Hepatocyte (in vitro differentiated cells): ENCODE data around the gene MPP7. TPM values are rescaled to one million over a fixed set of nuclear protein-coding genes. Genes with fewer than 3 reads are reported as not detected.
A peak's percentile ranks its signal among the peaks of the same experiment; 100 is the strongest.

ENCODE experiments used
- DNase-seq: peaks from one replicate; pipeline ENCODE4 v3.0.0-alpha.2; 2016; ENCODE audit warnings: low spot score
- H2AFZ ChIP-seq: fragments of 200-600 bp; sonication (generic); 2 replicates; pipeline ENCODE4 v1.6.0; 2016; ENCODE audit warnings: antibody characterized with exemption, mild to moderate bottlenecking
- H3K27ac ChIP-seq: fragments of 200-600 bp; sonication (generic); 2 replicates; pipeline ENCODE4 v1.5.1; 2016; ENCODE audit warnings: mild to moderate bottlenecking
- H3K27me3 ChIP-seq: fragments of 200-600 bp; sonication (generic); 2 replicates; pipeline ENCODE4 v1.6.1; 2016
- H3K36me3 ChIP-seq: fragments of 200-600 bp; sonication (generic); replicated peaks from 2 replicates; pipeline ENCODE4 v1.5.1; 2016; ENCODE audit warnings: low read depth; ENCODE audit not compliant: insufficient read depth
- H3K4me1 ChIP-seq: fragments of 200-600 bp; sonication (generic); 2 replicates; pipeline ENCODE4 v1.5.1; 2016; ENCODE audit warnings: mild to moderate bottlenecking, moderate library complexity; ENCODE audit not compliant: insufficient read depth
- H3K4me2 ChIP-seq: fragments of 200-600 bp; sonication (generic); 2 replicates; pipeline ENCODE4 v1.6.0; 2016
- H3K4me3 ChIP-seq: fragments of 200-600 bp; sonication (generic); 2 replicates; pipeline ENCODE4 v1.5.1; 2016; ENCODE audit warnings: mild to moderate bottlenecking
- H3K79me2 ChIP-seq: fragments of 200-600 bp; sonication (generic); 2 replicates; pipeline ENCODE4 v1.6.0; 2017; ENCODE audit warnings: mild to moderate bottlenecking
- H3K9me2 ChIP-seq: fragments of 200-600 bp; sonication (generic); replicated peaks from 2 replicates; pipeline ENCODE4 v1.6.0; 2017; ENCODE audit warnings: mild to moderate bottlenecking; ENCODE audit not compliant: insufficient read depth
- H3K9me3 ChIP-seq: fragments of 200-600 bp; sonication (generic); 2 replicates; pipeline ENCODE4 v1.5.1; 2016; ENCODE audit warnings: low read depth, mild to moderate bottlenecking
- H4K20me1 ChIP-seq: fragments of 200-600 bp; sonication (generic); 2 replicates; pipeline ENCODE4 v1.6.0; 2016; ENCODE audit warnings: mild to moderate bottlenecking; ENCODE audit not compliant: insufficient read depth, poor library complexity, severe bottlenecking
- EZH2 ChIP-seq: fragments of 200-600 bp; sonication (generic); IDR thresholded peaks from 2 replicates; pipeline ENCODE4 v1.6.1; 2016; ENCODE audit warnings: antibody characterized with exemption, mild to moderate bottlenecking, borderline replicate concordance
- EZH2phosphoT487 ChIP-seq: fragments of 200-600 bp; sonication (generic); IDR thresholded peaks from one replicate; pipeline ENCODE4 v1.6.1; 2018; ENCODE audit warnings: antibody characterized with exemption, mild to moderate bottlenecking, low read depth, moderate library complexity; ENCODE audit not compliant: unreplicated experiment, severe bottlenecking
- WGBS: methylation state at CpG from one replicate; pipeline ENCODE4 v1.1.6; 2016; ENCODE audit warnings: low lambda C conversion rate; ENCODE audit errors: missing lambda C conversion rate; 5-methylcytosine and 5-hydroxymethylcytosine counted together
- polyA plus RNA-seq: library from polyadenylated mRNA; unstranded; fragments of >200 nt; fragmentation: Nextera tagmentation; extraction: Ambion mirVana; gene quantifications from 2 replicates; pipeline ENCODE4 v1.2.1, GENCODE V29; 2016
- total RNA-seq: library from RNA; depleted of rRNA; stranded (reverse); fragments of >200 nt; gene quantifications from 2 replicates; pipeline ENCODE4 v1.2.3, GENCODE V29; 2014
- TF ChIP-seq, protein P1 (sequence below): fragments of 200-600 bp; sonication (generic); IDR thresholded peaks from 2 replicates; pipeline ENCODE4 v1.5.1; 2016; ENCODE audit warnings: antibody characterized with exemption, mild to moderate bottlenecking; ENCODE audit not compliant: poor library complexity

MPP7 gene
- total and polyA plus RNA-seq, 2 experiments from 2014 or later, result 6.8 to 8.4 TPM

GRCh38 chr10:28294169-28294532, 8.7 kb downstream of the MPP7 start:
- Histone ChIP-seq H3K27ac (no peak overlapping the region), H3K79me2 (peaks cover 14% of the 10 kb centered on the region), H3K9me3 (no peaks in the 10 kb centered on the region), H3K27me3 (no peaks in the 10 kb centered on the region), H2AFZ (no peak overlapping the region), H3K4me3 (no peak overlapping the region), H3K36me3 (no peaks in the 10 kb centered on the region), H3K4me1 (no peaks in the 10 kb centered on the region), H3K9me2 (no peaks in the 10 kb centered on the region), H4K20me1 (no peaks in the 10 kb centered on the region), H3K4me2 (no peak overlapping the region)
- no peak for DNase-seq
- 91% methylated on average over 8 of the region's 8 CpGs for WGBS
- TF ChIP-seq, protein P1, sequence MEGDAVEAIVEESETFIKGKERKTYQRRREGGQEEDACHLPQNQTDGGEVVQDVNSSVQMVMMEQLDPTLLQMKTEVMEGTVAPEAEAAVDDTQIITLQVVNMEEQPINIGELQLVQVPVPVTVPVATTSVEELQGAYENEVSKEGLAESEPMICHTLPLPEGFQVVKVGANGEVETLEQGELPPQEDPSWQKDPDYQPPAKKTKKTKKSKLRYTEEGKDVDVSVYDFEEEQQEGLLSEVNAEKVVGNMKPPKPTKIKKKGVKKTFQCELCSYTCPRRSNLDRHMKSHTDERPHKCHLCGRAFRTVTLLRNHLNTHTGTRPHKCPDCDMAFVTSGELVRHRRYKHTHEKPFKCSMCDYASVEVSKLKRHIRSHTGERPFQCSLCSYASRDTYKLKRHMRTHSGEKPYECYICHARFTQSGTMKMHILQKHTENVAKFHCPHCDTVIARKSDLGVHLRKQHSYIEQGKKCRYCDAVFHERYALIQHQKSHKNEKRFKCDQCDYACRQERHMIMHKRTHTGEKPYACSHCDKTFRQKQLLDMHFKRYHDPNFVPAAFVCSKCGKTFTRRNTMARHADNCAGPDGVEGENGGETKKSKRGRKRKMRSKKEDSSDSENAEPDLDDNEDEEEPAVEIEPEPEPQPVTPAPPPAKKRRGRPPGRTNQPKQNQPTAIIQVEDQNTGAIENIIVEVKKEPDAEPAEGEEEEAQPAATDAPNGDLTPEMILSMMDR, result no peak
- TF ChIP-seq EZH2phosphoT487 (no peak), EZH2 (no peak)

GRCh38 chr10:28293236-28294168, 9.4 kb downstream of the MPP7 start:
- DNase-seq, result no peak
- peaks cover 14% of the 10 kb centered on the region for H3K79me2 ChIP-seq
- no peaks in the 10 kb centered on the region for H3K36me3 ChIP-seq
- H3K4me2 ChIP-seq, result no peak overlapping the region
- H3K4me1 ChIP-seq, result no peaks in the 10 kb centered on the region
- TF ChIP-seq EZH2phosphoT487, result no peak
- TF ChIP-seq, protein P1, result no peak
- no peak for TF ChIP-seq EZH2
- H3K9me3 ChIP-seq, result no peaks in the 10 kb centered on the region
- no peak overlapping the region for H3K4me3 ChIP-seq
- H3K27ac ChIP-seq, result no peak overlapping the region
- no peaks in the 10 kb centered on the region for H3K27me3 ChIP-seq
- 79% methylated on average over 21 of the region's 21 CpGs for WGBS
- H3K9me2 ChIP-seq, result no peaks in the 10 kb centered on the region
- H4K20me1 ChIP-seq, result no peaks in the 10 kb centered on the region
- H2AFZ ChIP-seq, result no peak overlapping the region

DNA sequence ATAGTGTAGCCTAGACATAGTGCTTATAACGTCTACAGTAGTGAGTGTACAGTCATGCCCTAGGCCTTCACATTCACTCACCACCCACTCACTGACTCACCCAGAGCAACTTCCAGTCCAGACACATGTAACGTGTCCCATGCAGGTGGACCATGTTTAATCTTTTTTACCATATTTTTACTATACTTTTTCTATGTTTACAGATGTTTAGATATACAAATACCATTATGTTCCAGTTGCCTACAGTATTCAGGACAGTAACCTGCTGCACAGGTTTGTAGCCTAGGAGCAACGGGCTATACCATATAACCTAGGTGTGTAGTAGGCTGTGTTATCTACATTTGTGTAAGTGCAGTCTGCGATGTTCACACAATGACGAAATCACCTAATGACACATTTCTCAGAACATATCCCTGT, 11.0 kb downstream of the MPP7 start:
- no peaks in the 10 kb centered on the region for H3K36me3 ChIP-seq
- TF ChIP-seq, protein P1, result no peak
- TF ChIP-seq EZH2phosphoT487, result no peak
- TF ChIP-seq EZH2, result no peak
- no peaks in the 10 kb centered on the region for H3K27me3 ChIP-seq
- H3K4me1 ChIP-seq, result no peaks in the 10 kb centered on the region
- H3K9me2 ChIP-seq, result no peaks in the 10 kb centered on the region
- H3K4me3 ChIP-seq, result no peak overlapping the region
- peak; percentile 39 for DNase-seq
- H4K20me1 ChIP-seq, result no peaks in the 10 kb centered on the region
- 66% methylated on average over 5 of the region's 5 CpGs for WGBS
- H3K27ac ChIP-seq, result peak overlapping the region; percentile 15
- H3K79me2 ChIP-seq, result peaks cover 18% of the 10 kb centered on the region
- H3K9me3 ChIP-seq, result no peaks in the 10 kb centered on the region
- no peak overlapping the region for H2AFZ ChIP-seq
- H3K4me2 ChIP-seq, result no peak overlapping the region
